Glomerular visceral epithelial cell (primary cell): ENCODE data around the gene CD79A.
"Not testable (repeated sequence)": the region's sequence is repeated elsewhere in the genome, so short reads cannot be mapped to it uniquely, and the experiment has no call there.

Experiments
- DNase-seq: peaks from one replicate; pipeline ENCODE4 v3.0.0-alpha.2; 2016; ENCODE audit errors: extremely low spot score

Gene CD79A

GRCh38 chr19:41863209-41863931 lies 13.7 kb upstream of the CD79A start:
- DNase-seq, result no peak

GRCh38 chr19:41864374-41864773 lies 12.7 kb upstream of the CD79A start:
- DNase-seq, result no peak

- no peak for DNase-seq
Observed at GRCh38 chr19:41866284-41866683, 10.8 kb upstream of the CD79A start.

- DNase-seq, result no peak
Observed at GRCh38 chr19:41868120-41868988, 8.7 kb upstream of the CD79A start.

GRCh38 chr19:41868989-41869300 lies 8.1 kb upstream of the CD79A start:
- DNase-seq, result no peak

GRCh38 chr19:41869374-41869955 lies 7.6 kb upstream of the CD79A start:
- no peak for DNase-seq

- DNase-seq, result peak; percentile 50
Observed at GRCh38 chr19:41870401-41870873, 6.6 kb upstream of the CD79A start.

- no peak for DNase-seq
Observed at GRCh38 chr19:41871573-41872383, 5.3 kb upstream of the CD79A start.

- no peak for DNase-seq
Observed at GRCh38 chr19:41872384-41872774, 4.7 kb upstream of the CD79A start.

- DNase-seq, result peak; percentile 84
Observed at GRCh38 chr19:41872775-41873647, 4.1 kb upstream of the CD79A start.

GRCh38 chr19:41875973-41876372 lies 1.1 kb upstream of the CD79A start:
- DNase-seq, result not testable (repeated sequence)

GRCh38 chr19:41877916-41878905 lies 1.1 kb downstream of the CD79A start:
- no peak for DNase-seq

- DNase-seq, result no peak
Observed at GRCh38 chr19:41879080-41879479, 2.0 kb downstream of the CD79A start.

- no peak for DNase-seq
Observed at GRCh38 chr19:41879670-41880328, 2.7 kb downstream of the CD79A start.

GRCh38 chr19:41880329-41880708 lies 3.2 kb downstream of the CD79A start:
- DNase-seq, result no peak

- DNase-seq, result peak; percentile 54
Observed at GRCh38 chr19:41882568-41883462, 5.7 kb downstream of the CD79A start, which contains the start of gene ARHGEF1. Gene ARHGEF1, plus strand, starts transcription at chr19:41883184. Its CDS starts 4,899 bp downstream, at chr19:41888083.

GRCh38 chr19:41883463-41883820 lies 6.4 kb downstream of the CD79A start:
- no peak for DNase-seq
